Left renal cortex interstitium (tissue), 4 donors: Measurements from ENCODE around the gene PHF20. TPM values are rescaled to one million over a fixed set of nuclear protein-coding genes. Genes with fewer than 3 reads are reported as not detected.
"Not testable (repeated sequence)": the region's sequence is repeated elsewhere in the genome, so short reads cannot be mapped to it uniquely, and the experiment has no call there.

Experiments
- DNase-seq, 4 donors: peaks; one replicate each; pipeline ENCODE4 v3.0.0-alpha.2; 2013; ENCODE audit warnings: low read depth in 4 of 4, low spot score in 2 of 4, missing footprints in 1 of 4
- polyA plus RNA-seq, 4 donors: library from polyadenylated mRNA; unstranded; fragments of 120-200 nt; gene quantifications; one replicate each; pipeline ENCODE4 v1.2.1, GENCODE V29; 2013; ENCODE audit not compliant: insufficient read length in 4 of 4

Gene PHF20
- polyA plus RNA-seq, 4 donors = 31.3 to 43.0 (median 35.4) TPM

GRCh38 chr20:35909176-35909575, 137.4 kb downstream of the PHF20 start:
- no peak for DNase-seq

- DNase-seq = no peak
Measured at GRCh38 chr20:35909796-35910195, 138.0 kb downstream of the PHF20 start.

- DNase-seq = no peak
Measured at GRCh38 chr20:35910254-35910653, 138.4 kb downstream of the PHF20 start.

- DNase-seq = no peak
Measured at GRCh38 chr20:35912881-35913280, 141.1 kb downstream of the PHF20 start.

- no peak for DNase-seq
Measured at GRCh38 chr20:35917077-35917476, 145.3 kb downstream of the PHF20 start.

GRCh38 chr20:35918021-35918420, 146.2 kb downstream of the PHF20 start:
- no peak for DNase-seq

- no peak for DNase-seq
Measured at GRCh38 chr20:35920523-35920922, 148.7 kb downstream of the PHF20 start.

GRCh38 chr20:35929301-35929700, 157.5 kb downstream of the PHF20 start:
- no peak for DNase-seq

- DNase-seq = no peak
Measured at GRCh38 chr20:35934050-35934449, 162.2 kb downstream of the PHF20 start.

GRCh38 chr20:35939264-35939663, 167.4 kb downstream of the PHF20 start:
- DNase-seq = no peak

GRCh38 chr20:35941620-35942019, 169.8 kb downstream of the PHF20 start:
- DNase-seq = no peak

- no peak for DNase-seq
Measured at GRCh38 chr20:35942243-35942642, 170.4 kb downstream of the PHF20 start.

- no peak for DNase-seq
Measured at GRCh38 chr20:35947489-35947888, 175.7 kb downstream of the PHF20 start.

GRCh38 chr20:35947907-35948306, 176.1 kb downstream of the PHF20 start:
- DNase-seq = no peak

GRCh38 chr20:35950093-35950492, 178.3 kb downstream of the PHF20 start:
- DNase-seq = no peak

- not testable (repeated sequence) for DNase-seq
Measured at GRCh38 chr20:35952080-35952479, 180.3 kb downstream of the PHF20 start.

GRCh38 chr20:35952480-35953386, 180.9 kb downstream of the PHF20 start:
- DNase-seq = no peak

- peak in 3 of 4 donors; percentile 9 to 50 (median 41) for DNase-seq
Measured at GRCh38 chr20:35953387-35954199, 181.8 kb downstream of the PHF20 start.

GRCh38 chr20:35954200-35954906, 182.5 kb downstream of the PHF20 start, which contains the start of gene SCAND1:
SCAND1 (minus strand) TSS chr20:35954502; CDS start chr20:35954284, 218 bp downstream.
- peak; percentile 91 to 96 (median 94) for DNase-seq

GRCh38 chr20:35954907-35955251, 183.1 kb downstream of the PHF20 start:
- peak in 2 of 4 donors; percentile 33 to 66 for DNase-seq

- no peak for DNase-seq
Measured at GRCh38 chr20:35956616-35957015, 184.8 kb downstream of the PHF20 start.
